Measurements from ENCODE around the gene SMKR1.

GRCh38 chr7:129550693-129551360, 48.5 kb downstream of the SMKR1 start:
- TF ChIP-seq GATA2 (IDR thresholded peaks at IDR 0.05; ENCODE audit: low read depth, low read length) = no peak
- TF ChIP-seq GATA3 (IDR thresholded peaks at IDR 0.05; ENCODE audit: low read depth, low read length) = no peak
